ENCODE data around the gene TFB1M.
"Not testable (repeated sequence)": the region's sequence is repeated elsewhere in the genome, so short reads cannot be mapped to it uniquely, and the experiment has no call there.

The TFB1M gene

GRCh38 chr6:155275808-155276480, 38.3 kb downstream of the TFB1M start:
- Histone ChIP-seq H3K4me3 (no peak overlapping the region), H3K36me3 (ENCODE audit: insufficient read depth, low read length) (peaks cover 41% of the 10 kb centered on the region), H3K9ac (ENCODE audit: insufficient read length) (no peak overlapping the region), H3K9me3 (ENCODE audit: low read depth, low read length) (no peaks in the 10 kb centered on the region), H3K27ac (no peak overlapping the region)
- DNase-seq (ENCODE audit: low read depth, low spot score), result no peak
- TF ChIP-seq EZH2 (IDR thresholded peaks at IDR 0.05) (no peak), FOXP2 (optimal IDR thresholded peaks at IDR 0.05; ENCODE audit: control extremely low read depth, extremely low read length, insufficient read depth) (no peak), POLR2AphosphoS5 (IDR thresholded peaks at IDR 0.05; ENCODE audit: borderline replicate concordance, low read depth, low read length) (no peak)

DNA sequence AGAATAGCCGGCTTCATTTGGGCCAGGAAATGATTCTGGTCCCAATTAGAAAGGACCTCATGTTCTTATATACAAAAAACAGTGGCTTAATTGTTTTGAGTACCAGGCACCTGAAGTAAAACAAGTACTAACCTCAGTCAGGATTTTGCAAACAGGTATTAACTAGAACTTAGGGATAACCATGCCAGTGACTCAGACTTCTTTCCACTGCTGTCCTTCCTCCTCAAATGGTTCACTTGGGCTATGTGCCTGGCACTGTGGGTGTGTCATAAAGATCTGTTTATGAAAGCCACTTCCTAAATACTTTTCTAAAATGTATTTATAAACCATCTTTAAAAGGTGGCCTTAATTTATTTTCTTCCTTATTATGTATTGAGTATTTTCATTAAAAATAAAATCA, 39.8 kb downstream of the TFB1M start:
- Histone ChIP-seq H3K36me3 (ENCODE audit: insufficient read depth, low read length) (peaks cover 35% of the 10 kb centered on the region), H3K9me3 (ENCODE audit: low read depth, low read length) (no peaks in the 10 kb centered on the region), H3K9ac (ENCODE audit: insufficient read length) (no peak overlapping the region), H3K27ac (no peak overlapping the region), H3K4me3 (no peak overlapping the region)
- DNase-seq (ENCODE audit: low read depth, low spot score), result no peak
- TF ChIP-seq FOXP2 (optimal IDR thresholded peaks at IDR 0.05; ENCODE audit: control extremely low read depth, extremely low read length, insufficient read depth), result no peak

DNA sequence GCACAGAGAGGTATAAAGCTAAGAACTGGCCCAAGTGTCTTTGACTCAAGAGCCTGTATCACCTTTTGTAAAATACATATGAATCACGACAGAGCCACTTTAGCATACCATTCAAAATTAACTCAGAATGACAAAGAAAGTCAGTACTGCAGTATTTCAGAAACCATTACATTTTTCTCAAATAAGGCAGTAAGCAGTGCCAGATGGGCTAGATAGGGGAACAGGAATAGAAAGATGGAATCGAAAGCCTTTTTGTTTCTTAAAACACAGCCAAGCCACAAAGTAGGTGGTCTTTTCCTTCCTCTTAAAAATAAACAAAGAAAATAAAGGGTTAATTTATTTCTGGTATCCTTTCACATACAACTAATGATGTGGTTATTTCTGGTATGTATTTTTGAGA, 40.2 kb downstream of the TFB1M start:
- Histone ChIP-seq H3K27ac (no peak overlapping the region), H3K9me3 (ENCODE audit: low read depth, low read length) (no peaks in the 10 kb centered on the region), H3K36me3 (ENCODE audit: insufficient read depth, low read length) (peaks cover 30% of the 10 kb centered on the region), H3K9ac (ENCODE audit: insufficient read length) (no peak overlapping the region), H3K4me3 (no peak overlapping the region)
- no peak for DNase-seq (ENCODE audit: low read depth, low spot score)
- TF ChIP-seq FOXP2 (optimal IDR thresholded peaks at IDR 0.05; ENCODE audit: control extremely low read depth, extremely low read length, insufficient read depth) (no peak), POLR2AphosphoS5 (IDR thresholded peaks at IDR 0.05; ENCODE audit: borderline replicate concordance, low read depth, low read length) (no peak), EZH2 (IDR thresholded peaks at IDR 0.05) (no peak)

GRCh38 chr6:155273431-155273830, 40.9 kb downstream of the TFB1M start:
- DNase-seq (ENCODE audit: low read depth, low spot score), result no peak
- no peak overlapping the region for H3K4me3 ChIP-seq
- peak overlapping the region; percentile 16; the same call in 1 of the 2 replicates for H3K27ac ChIP-seq
- no peaks in the 10 kb centered on the region for H3K9me3 ChIP-seq (ENCODE audit: low read depth, low read length)
- H3K9ac ChIP-seq (ENCODE audit: insufficient read length), result peak overlapping the region; percentile 46
- H3K36me3 ChIP-seq (ENCODE audit: insufficient read depth, low read length), result peaks cover 26% of the 10 kb centered on the region
- no peak for TF ChIP-seq EZH2 (IDR thresholded peaks at IDR 0.05)
- no peak for TF ChIP-seq POLR2AphosphoS5 (IDR thresholded peaks at IDR 0.05; ENCODE audit: borderline replicate concordance, low read depth, low read length)
- no peak for TF ChIP-seq FOXP2 (optimal IDR thresholded peaks at IDR 0.05; ENCODE audit: control extremely low read depth, extremely low read length, insufficient read depth)

DNA sequence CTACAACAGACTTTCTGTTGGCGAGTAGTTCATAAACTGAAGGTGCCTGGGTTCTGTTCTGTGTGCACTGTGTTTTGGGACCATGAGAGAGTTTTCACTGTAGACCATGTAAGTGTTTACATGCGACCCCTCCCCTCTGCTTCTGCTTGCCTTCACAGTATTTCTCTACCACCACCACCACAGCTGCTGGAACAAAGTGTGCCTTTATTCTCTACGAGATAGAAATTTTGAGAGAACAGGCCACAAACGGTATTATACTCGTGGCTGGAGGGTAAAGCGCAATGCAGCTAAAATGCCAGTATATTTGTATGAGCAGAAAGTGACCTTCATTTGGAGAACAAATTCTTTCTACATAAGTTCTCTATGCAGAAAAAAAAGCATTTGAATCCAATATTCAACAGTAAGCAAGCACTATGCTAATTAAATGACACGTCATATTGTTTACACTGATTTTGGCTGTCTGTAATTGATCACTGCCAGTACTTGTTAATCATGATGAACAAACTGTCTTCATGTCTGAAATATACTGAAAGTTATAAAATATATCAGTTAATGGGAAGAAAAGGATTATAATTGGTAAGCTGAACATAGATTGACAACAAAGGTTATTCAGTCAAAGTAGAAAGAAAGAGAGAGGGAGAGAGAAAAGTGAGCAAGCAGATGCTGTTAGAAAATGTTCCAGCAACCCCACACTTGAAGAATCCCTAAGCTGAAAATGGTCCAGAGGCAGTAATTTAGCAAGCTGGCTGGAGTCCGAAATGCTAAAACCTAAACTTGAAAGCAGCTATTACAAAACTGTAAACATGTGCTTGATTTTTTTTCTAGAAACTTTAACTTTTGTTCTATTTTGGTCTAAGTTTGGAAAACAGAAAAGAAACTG, 41.7 kb downstream of the TFB1M start:
- peak overlapping the region; percentile 46 for H3K9ac ChIP-seq (ENCODE audit: insufficient read length)
- no peaks in the 10 kb centered on the region for H3K9me3 ChIP-seq (ENCODE audit: low read depth, low read length)
- no peak for DNase-seq (ENCODE audit: low read depth, low spot score)
- H3K36me3 ChIP-seq (ENCODE audit: insufficient read depth, low read length), result peaks cover 27% of the 10 kb centered on the region
- H3K27ac ChIP-seq, result peak overlapping the region; percentile 16; the same call in 1 of the 2 replicates
- no peak overlapping the region for H3K4me3 ChIP-seq
- TF ChIP-seq FOXP2 (optimal IDR thresholded peaks at IDR 0.05; ENCODE audit: control extremely low read depth, extremely low read length, insufficient read depth), result no peak
- TF ChIP-seq EZH2 (IDR thresholded peaks at IDR 0.05), result no peak
- no peak for TF ChIP-seq POLR2AphosphoS5 (IDR thresholded peaks at IDR 0.05; ENCODE audit: borderline replicate concordance, low read depth, low read length)

DNA sequence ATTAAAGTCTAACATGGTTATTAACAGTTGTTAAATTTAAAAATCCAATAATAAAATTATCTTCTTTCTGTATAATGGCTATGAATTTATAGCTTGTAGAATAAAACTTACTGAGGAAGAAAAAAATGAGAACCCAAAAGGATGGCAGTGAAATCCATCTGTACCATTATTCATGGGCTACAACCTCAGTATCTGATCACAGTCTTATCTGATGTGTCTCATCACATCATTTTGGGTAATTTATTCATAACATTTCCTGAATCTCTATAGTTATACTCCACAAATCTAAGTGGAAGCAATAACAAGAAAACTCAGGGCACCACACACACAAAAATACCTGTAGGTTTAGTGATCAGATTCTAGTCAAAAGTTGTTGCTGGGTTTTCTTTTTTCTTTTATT, 43.1 kb downstream of the TFB1M start:
- no peak for TF ChIP-seq POLR2AphosphoS5 (IDR thresholded peaks at IDR 0.05; ENCODE audit: borderline replicate concordance, low read depth, low read length)
- TF ChIP-seq FOXP2 (optimal IDR thresholded peaks at IDR 0.05; ENCODE audit: control extremely low read depth, extremely low read length, insufficient read depth), result no peak
- no peak for TF ChIP-seq EZH2 (IDR thresholded peaks at IDR 0.05)
- Histone ChIP-seq H3K36me3 (ENCODE audit: insufficient read depth, low read length) (peaks cover 35% of the 10 kb centered on the region), H3K9me3 (ENCODE audit: low read depth, low read length) (no peaks in the 10 kb centered on the region), H3K27ac (no peak overlapping the region), H3K9ac (ENCODE audit: insufficient read length) (no peak overlapping the region), H3K4me3 (no peak overlapping the region)
- no peak for DNase-seq (ENCODE audit: low read depth, low spot score)

DNA sequence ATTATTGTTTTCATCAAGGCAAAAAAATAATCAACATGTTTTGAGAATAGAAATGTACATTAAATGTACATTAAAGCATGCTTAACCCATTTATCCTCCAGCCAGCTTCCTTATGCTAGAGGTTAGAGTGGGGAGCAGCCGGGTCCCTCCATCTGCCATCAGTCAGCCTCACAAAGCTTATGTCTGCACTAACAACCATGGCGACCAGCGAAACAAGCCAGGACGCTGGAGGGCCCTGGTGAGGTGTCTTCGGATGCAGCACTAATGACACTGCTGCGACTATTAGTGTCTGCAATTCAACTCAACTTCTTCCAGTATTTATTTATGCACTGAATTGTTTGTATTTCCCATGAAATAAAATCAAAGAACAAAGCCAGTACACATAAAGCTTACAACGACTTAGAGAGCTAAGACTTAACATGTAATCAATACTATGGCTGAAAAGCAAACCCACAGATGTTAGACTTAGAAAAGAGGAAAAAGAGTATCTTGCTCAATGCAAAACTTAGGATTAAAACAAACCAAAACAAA, 43.7 kb downstream of the TFB1M start:
- no peak overlapping the region for H3K27ac ChIP-seq
- peaks cover 32% of the 10 kb centered on the region for H3K36me3 ChIP-seq (ENCODE audit: insufficient read depth, low read length)
- H3K4me3 ChIP-seq, result no peak overlapping the region
- no peak overlapping the region for H3K9ac ChIP-seq (ENCODE audit: insufficient read length)
- no peaks in the 10 kb centered on the region for H3K9me3 ChIP-seq (ENCODE audit: low read depth, low read length)
- DNase-seq (ENCODE audit: low read depth, low spot score), result no peak
- TF ChIP-seq EZH2 (IDR thresholded peaks at IDR 0.05), result no peak
- no peak for TF ChIP-seq FOXP2 (optimal IDR thresholded peaks at IDR 0.05; ENCODE audit: control extremely low read depth, extremely low read length, insufficient read depth)
- TF ChIP-seq POLR2AphosphoS5 (IDR thresholded peaks at IDR 0.05; ENCODE audit: borderline replicate concordance, low read depth, low read length), result no peak

GRCh38 chr6:155269765-155270164, 44.5 kb downstream of the TFB1M start:
- Histone ChIP-seq H3K36me3 (ENCODE audit: insufficient read depth, low read length) (peaks cover 31% of the 10 kb centered on the region), H3K9me3 (ENCODE audit: low read depth, low read length) (no peaks in the 10 kb centered on the region), H3K4me3 (no peak overlapping the region), H3K9ac (ENCODE audit: insufficient read length) (no peak overlapping the region), H3K27ac (no peak overlapping the region)
- TF ChIP-seq FOXP2 (optimal IDR thresholded peaks at IDR 0.05; ENCODE audit: control extremely low read depth, extremely low read length, insufficient read depth) (no peak), POLR2AphosphoS5 (IDR thresholded peaks at IDR 0.05; ENCODE audit: borderline replicate concordance, low read depth, low read length) (no peak), EZH2 (IDR thresholded peaks at IDR 0.05) (no peak)
- DNase-seq (ENCODE audit: low read depth, low spot score), result no peak

- H3K4me3 ChIP-seq, H3K27ac ChIP-seq: not testable (repeated sequence)
Observed at GRCh38 chr6:155268088-155268867, 46.0 kb downstream of the TFB1M start.

More at GRCh38 chr6:155268088-155268867, 46.0 kb downstream of the TFB1M start:
- H3K9ac ChIP-seq (ENCODE audit: insufficient read length); H3K9me3 ChIP-seq (ENCODE audit: low read depth, low read length): not testable (repeated sequence)
- H3K36me3 ChIP-seq (ENCODE audit: insufficient read depth, low read length), result peaks cover 30% of the 10 kb centered on the region
- DNase-seq (ENCODE audit: low read depth, low spot score), result peak; percentile 39

Data from SK-N-MC (cell line).